Central memory CD8-positive, alpha-beta T cell (primary cell): Measurements from ENCODE around the gene SHF.

ENCODE experiments used
- ATAC-seq: fragments of 150-1000 bp; cut with Tn5 transposase; replicated peaks from 2 replicates; pipeline ENCODE4 v1.10.0; 2022; ENCODE audit warnings: mild to moderate bottlenecking, moderate FRiP score, moderate number of reproducible peaks; ENCODE audit not compliant: poor library complexity, severe bottlenecking; ENCODE audit errors: extremely low read depth
- DNase-seq, 2 donors: peaks; one replicate each; pipeline ENCODE4 v3.0.0; 2021; ENCODE audit warnings: low spot score in 2 of 2
- H3K27ac Mint-ChIP-seq: one replicate; pipeline ENCODE4 v1.8.0; 2022; ENCODE audit warnings: low read depth, mild to moderate bottlenecking, moderate library complexity, mixed read lengths
- H3K27me3 Mint-ChIP-seq: one replicate; pipeline ENCODE4 v1.8.0; 2022; ENCODE audit warnings: mixed read lengths
- H3K36me3 Mint-ChIP-seq: one replicate; pipeline ENCODE4 v1.8.0; 2022; ENCODE audit warnings: mild to moderate bottlenecking, moderate library complexity, mixed read lengths; ENCODE audit not compliant: insufficient read depth
- H3K4me1 Mint-ChIP-seq: one replicate; pipeline ENCODE4 v1.8.0; 2022; ENCODE audit warnings: mixed read lengths
- H3K4me3 Mint-ChIP-seq: one replicate; pipeline ENCODE4 v1.8.0; 2022; ENCODE audit warnings: mild to moderate bottlenecking, moderate library complexity, mixed read lengths
- H3K9me3 Mint-ChIP-seq: one replicate; pipeline ENCODE4 v1.8.0; 2022; ENCODE audit warnings: mixed read lengths

Gene SHF

GRCh38 chr15:45221053-45221599, 33.4 kb upstream of the SHF start:
- ATAC-seq (no peak), DNase-seq (no peak)
- no peaks in the 10 kb centered on the region for H3K9me3 Mint-ChIP-seq
- no peaks in the 10 kb centered on the region for H3K4me1 Mint-ChIP-seq
- H3K27ac Mint-ChIP-seq = no peak overlapping the region
- peaks cover 67% of the 10 kb centered on the region for H3K27me3 Mint-ChIP-seq
- no peak overlapping the region for H3K4me3 Mint-ChIP-seq
- H3K36me3 Mint-ChIP-seq = no peaks in the 10 kb centered on the region

GRCh38 chr15:45212493-45212892, 24.7 kb upstream of the SHF start:
- no peak overlapping the region for H3K4me3 Mint-ChIP-seq
- DNase-seq (no peak), ATAC-seq (no peak)
- H3K4me1 Mint-ChIP-seq = no peaks in the 10 kb centered on the region
- H3K36me3 Mint-ChIP-seq = no peaks in the 10 kb centered on the region
- no peaks in the 10 kb centered on the region for H3K9me3 Mint-ChIP-seq
- H3K27me3 Mint-ChIP-seq = peaks cover 12% of the 10 kb centered on the region
- H3K27ac Mint-ChIP-seq = no peak overlapping the region

GRCh38 chr15:45205192-45205591, 17.4 kb upstream of the SHF start:
- peaks cover 1% of the 10 kb centered on the region for H3K36me3 Mint-ChIP-seq
- peaks cover 25% of the 10 kb centered on the region for H3K27me3 Mint-ChIP-seq
- H3K27ac Mint-ChIP-seq = no peak overlapping the region
- no peak overlapping the region for H3K4me3 Mint-ChIP-seq
- H3K9me3 Mint-ChIP-seq = no peaks in the 10 kb centered on the region
- H3K4me1 Mint-ChIP-seq = no peaks in the 10 kb centered on the region
- ATAC-seq (no peak), DNase-seq (no peak)

- Mint-ChIP-seq H3K27me3 (peaks cover 26% of the 10 kb centered on the region), H3K4me1 (no peaks in the 10 kb centered on the region), H3K36me3 (peaks cover 1% of the 10 kb centered on the region), H3K9me3 (no peaks in the 10 kb centered on the region), H3K27ac (no peak overlapping the region), H3K4me3 (no peak overlapping the region)
- ATAC-seq = no peak
- DNase-seq = no peak
These were observed 15.4 kb upstream of the SHF start for GRCh38 chr15:45203182-45203581.

GRCh38 chr15:45201869-45202268, 14.1 kb upstream of the SHF start:
- Mint-ChIP-seq H3K9me3 (no peaks in the 10 kb centered on the region), H3K4me3 (no peak overlapping the region), H3K27ac (no peak overlapping the region), H3K4me1 (peaks cover 5% of the 10 kb centered on the region), H3K36me3 (peaks cover 4% of the 10 kb centered on the region), H3K27me3 (peaks cover 14% of the 10 kb centered on the region)
- ATAC-seq (no peak), DNase-seq (no peak)

- peaks cover 4% of the 10 kb centered on the region for H3K36me3 Mint-ChIP-seq
- ATAC-seq (no peak), DNase-seq (no peak)
- H3K4me1 Mint-ChIP-seq = peaks cover 5% of the 10 kb centered on the region
- H3K4me3 Mint-ChIP-seq = no peak overlapping the region
- peaks cover 10% of the 10 kb centered on the region for H3K27me3 Mint-ChIP-seq
- no peak overlapping the region for H3K27ac Mint-ChIP-seq
- H3K9me3 Mint-ChIP-seq = no peaks in the 10 kb centered on the region
These were observed 13.7 kb upstream of the SHF start for GRCh38 chr15:45201557-45201859.

- Mint-ChIP-seq H3K27ac (no peak overlapping the region), H3K4me1 (peaks cover 5% of the 10 kb centered on the region), H3K9me3 (no peaks in the 10 kb centered on the region), H3K36me3 (peaks cover 4% of the 10 kb centered on the region), H3K4me3 (no peak overlapping the region), H3K27me3 (peaks cover 7% of the 10 kb centered on the region)
- peak; percentile 64 to 65 for DNase-seq
- peak; percentile 14 for ATAC-seq
These were observed 13.2 kb upstream of the SHF start for GRCh38 chr15:45200799-45201556.

GRCh38 chr15:45200001-45200798, 12.4 kb upstream of the SHF start:
- Mint-ChIP-seq H3K27me3 (peaks cover 7% of the 10 kb centered on the region), H3K4me1 (peaks cover 5% of the 10 kb centered on the region), H3K36me3 (peaks cover 6% of the 10 kb centered on the region), H3K4me3 (no peak overlapping the region), H3K27ac (no peak overlapping the region), H3K9me3 (no peaks in the 10 kb centered on the region)
- ATAC-seq = peak; percentile 69
- peak; percentile 98 to 99 for DNase-seq

GRCh38 chr15:45199136-45199810, 11.5 kb upstream of the SHF start:
- DNase-seq = no peak
- peaks cover 6% of the 10 kb centered on the region for H3K36me3 Mint-ChIP-seq
- no peak overlapping the region for H3K27ac Mint-ChIP-seq
- ATAC-seq = no peak
- H3K4me1 Mint-ChIP-seq = peaks cover 5% of the 10 kb centered on the region
- no peaks in the 10 kb centered on the region for H3K9me3 Mint-ChIP-seq
- H3K4me3 Mint-ChIP-seq = no peak overlapping the region
- H3K27me3 Mint-ChIP-seq = peaks cover 7% of the 10 kb centered on the region

- H3K27ac Mint-ChIP-seq = no peak overlapping the region
- DNase-seq (peak; percentile 98 to 99), ATAC-seq (peak; percentile 60)
- H3K4me3 Mint-ChIP-seq = no peak overlapping the region
- no peaks in the 10 kb centered on the region for H3K9me3 Mint-ChIP-seq
- H3K27me3 Mint-ChIP-seq = peaks cover 8% of the 10 kb centered on the region
- peaks cover 5% of the 10 kb centered on the region for H3K36me3 Mint-ChIP-seq
- peaks cover 5% of the 10 kb centered on the region for H3K4me1 Mint-ChIP-seq
These were observed 10.8 kb upstream of the SHF start for GRCh38 chr15:45198337-45199135.

GRCh38 chr15:45197512-45197911, 9.7 kb upstream of the SHF start:
- Mint-ChIP-seq H3K4me3 (no peak overlapping the region), H3K4me1 (peaks cover 5% of the 10 kb centered on the region), H3K27ac (no peak overlapping the region), H3K9me3 (no peaks in the 10 kb centered on the region), H3K27me3 (peaks cover 18% of the 10 kb centered on the region), H3K36me3 (peaks cover 5% of the 10 kb centered on the region)
- DNase-seq (no peak), ATAC-seq (no peak)

- H3K27me3 Mint-ChIP-seq = peaks cover 19% of the 10 kb centered on the region
- no peak for DNase-seq
- no peak overlapping the region for H3K27ac Mint-ChIP-seq
- peak overlapping the region; percentile 87 for H3K4me3 Mint-ChIP-seq
- H3K36me3 Mint-ChIP-seq = peaks cover 9% of the 10 kb centered on the region
- peaks cover 18% of the 10 kb centered on the region for H3K4me1 Mint-ChIP-seq
- no peaks in the 10 kb centered on the region for H3K9me3 Mint-ChIP-seq
- ATAC-seq = no peak
These were observed 230 bp downstream of the SHF start for GRCh38 chr15:45187578-45187893.
